ENCODE data around the gene ZNF493.

ZNF493 gene

GRCh38 chr19:21472507-21472906 is 75.6 kb downstream of the ZNF493 start:
- no peak overlapping the region for H3K4me3 ChIP-seq (ENCODE audit: low read depth, low read length)
- DNase-seq (ENCODE audit: low read depth), result no peak
- TF ChIP-seq CTCF (IDR thresholded peaks at IDR 0.05; ENCODE audit: low read depth, low read length, missing control alignments), result no peak
- in situ Hi-C loops (cut with HindIII; ENCODE audit: low sequenced_read_pairs), result no loop called here

GRCh38 chr19:21474671-21475181 is 77.8 kb downstream of the ZNF493 start:
- peak overlapping the region; percentile 45 for H3K4me3 ChIP-seq (ENCODE audit: low read depth, low read length)
- TF ChIP-seq CTCF (IDR thresholded peaks at IDR 0.05; ENCODE audit: low read depth, low read length, missing control alignments), result no peak
- peak; percentile 5 for DNase-seq (ENCODE audit: low read depth)
- in situ Hi-C loops (cut with HindIII; ENCODE audit: low sequenced_read_pairs), result no loop called here
